Astrocyte (in vitro differentiated cells and primary cell): Measurements from ENCODE around the gene ECI1. TPM values are rescaled to one million over a fixed set of nuclear protein-coding genes. Genes with fewer than 3 reads are reported as not detected.
"Not testable (repeated sequence)": the region's sequence is repeated elsewhere in the genome, so short reads cannot be mapped to it uniquely, and the experiment has no call there.

ENCODE experiments used
- DNase-seq: peaks from one replicate; pipeline ENCODE4 v3.0.0-alpha.2; 2010; ENCODE audit warnings: low read depth
- FAIRE-seq: peaks from 2 replicates; lab custom pipeline; 2011; peaks lifted over from hg19 to GRCh38; lab: Jason Lieb, UNC
- H2AFZ ChIP-seq: 2 replicates; pipeline ENCODE4 v1.6.0; 2012; ENCODE audit warnings: low read depth, low read length, inconsistent platforms
- H3K27ac ChIP-seq: 2 replicates; pipeline ENCODE4 v1.5.1; 2011; ENCODE audit warnings: low read depth, low read length, inconsistent platforms
- H3K27me3 ChIP-seq: 2 replicates; pipeline ENCODE4 v1.6.0; 2011; ENCODE audit warnings: low read length, inconsistent platforms; ENCODE audit not compliant: insufficient read depth
- H3K36me3 ChIP-seq: 2 replicates; pipeline ENCODE4 v1.5.1; 2011; ENCODE audit warnings: low read length, inconsistent platforms; ENCODE audit not compliant: insufficient read depth
- H3K4me1 ChIP-seq: 2 replicates; pipeline ENCODE4 v1.5.1; 2011; ENCODE audit warnings: low read length, inconsistent platforms; ENCODE audit not compliant: insufficient read depth
- H3K4me2 ChIP-seq: 2 replicates; pipeline ENCODE4 v1.6.0; 2012; ENCODE audit warnings: low read length, inconsistent platforms
- H3K4me3 ChIP-seq: 2 replicates; pipeline ENCODE4 v1.5.1; 2011; ENCODE audit warnings: low read depth, mild to moderate bottlenecking, low read length, inconsistent platforms; ENCODE audit not compliant: insufficient read depth
- H3K79me2 ChIP-seq: 2 replicates; pipeline ENCODE4 v1.6.0; 2012; ENCODE audit warnings: mild to moderate bottlenecking, low read length, inconsistent platforms; ENCODE audit not compliant: insufficient read depth
- H3K9ac ChIP-seq: 2 replicates; pipeline ENCODE4 v1.6.0; 2012; ENCODE audit warnings: mild to moderate bottlenecking, low read length, inconsistent platforms
- H3K9me3 ChIP-seq: 2 replicates; pipeline ENCODE4 v1.5.1; 2012; ENCODE audit warnings: low read depth, mild to moderate bottlenecking, low read length, inconsistent platforms; ENCODE audit not compliant: insufficient read depth
- H4K20me1 ChIP-seq: 2 replicates; pipeline ENCODE4 v1.6.0; 2012; ENCODE audit warnings: low read length, inconsistent platforms; ENCODE audit not compliant: insufficient read depth
- H3K27ac Mint-ChIP-seq: one replicate; pipeline ENCODE4 v1.8.0; 2021; ENCODE audit warnings: mild to moderate bottlenecking, mixed read lengths; ENCODE audit not compliant: unreplicated experiment
- H3K27me3 Mint-ChIP-seq: one replicate; pipeline ENCODE4 v1.8.0; 2021; ENCODE audit warnings: low read depth, mixed read lengths; ENCODE audit not compliant: unreplicated experiment
- H3K36me3 Mint-ChIP-seq: one replicate; pipeline ENCODE4 v1.8.0; 2021; ENCODE audit warnings: low read depth, mixed read lengths; ENCODE audit not compliant: unreplicated experiment
- H3K4me1 Mint-ChIP-seq: one replicate; pipeline ENCODE4 v1.8.0; 2021; ENCODE audit warnings: low read depth, mixed read lengths; ENCODE audit not compliant: unreplicated experiment
- H3K4me3 Mint-ChIP-seq: one replicate; pipeline ENCODE4 v1.8.0; 2021; ENCODE audit warnings: mild to moderate bottlenecking, moderate library complexity, mixed read lengths; ENCODE audit not compliant: unreplicated experiment
- H3K9me3 Mint-ChIP-seq: one replicate; pipeline ENCODE4 v1.8.0; 2021; ENCODE audit warnings: mild to moderate bottlenecking, mixed read lengths; ENCODE audit not compliant: unreplicated experiment
- CTCF ChIP-seq: IDR thresholded peaks from 2 replicates; pipeline ENCODE4 v1.5.1; 2011; ENCODE audit warnings: low read depth, mild to moderate bottlenecking, inconsistent platforms, low read length, moderate library complexity; ENCODE audit not compliant: insufficient read depth
- EZH2 ChIP-seq: IDR thresholded peaks from 2 replicates; pipeline ENCODE4 v1.6.1; 2012; ENCODE audit warnings: mild to moderate bottlenecking, low read length, inconsistent platforms; ENCODE audit not compliant: insufficient read depth
- total RNA-seq: library from RNA; stranded (reverse); gene quantifications from 2 replicates; pipeline ENCODE4 v1.2.1, GENCODE V29; 2021

Gene ECI1
- total RNA-seq, 1 donor from 2014 or later, result 53.4 TPM

DNA sequence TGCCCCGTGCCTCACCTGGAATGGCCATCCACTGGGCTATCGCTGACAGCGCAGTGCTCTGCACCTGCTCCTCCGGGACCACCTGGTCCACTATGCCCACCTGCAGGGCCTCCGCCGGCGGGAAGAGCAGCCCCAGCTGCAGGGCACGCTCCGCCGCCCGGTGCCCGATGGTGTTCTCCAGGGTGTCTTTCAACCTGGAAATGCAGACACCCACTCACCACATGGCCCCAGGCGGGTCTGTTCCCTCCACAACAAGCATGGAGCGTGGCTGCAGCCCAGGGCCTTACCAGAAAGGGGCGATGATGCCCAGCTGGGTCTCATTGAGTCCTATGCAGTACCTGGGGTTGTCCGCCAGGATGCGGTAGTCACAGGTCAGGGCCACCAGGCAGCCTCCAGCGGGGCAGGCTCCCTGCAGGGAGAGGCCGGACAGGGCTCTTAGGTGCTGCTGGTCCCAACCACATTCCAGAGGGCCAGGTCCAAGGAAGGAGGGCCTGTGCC, 8.3 kb downstream of the ECI1 start:
- no peaks in the 10 kb centered on the region for H3K9me3 Mint-ChIP-seq

DNA sequence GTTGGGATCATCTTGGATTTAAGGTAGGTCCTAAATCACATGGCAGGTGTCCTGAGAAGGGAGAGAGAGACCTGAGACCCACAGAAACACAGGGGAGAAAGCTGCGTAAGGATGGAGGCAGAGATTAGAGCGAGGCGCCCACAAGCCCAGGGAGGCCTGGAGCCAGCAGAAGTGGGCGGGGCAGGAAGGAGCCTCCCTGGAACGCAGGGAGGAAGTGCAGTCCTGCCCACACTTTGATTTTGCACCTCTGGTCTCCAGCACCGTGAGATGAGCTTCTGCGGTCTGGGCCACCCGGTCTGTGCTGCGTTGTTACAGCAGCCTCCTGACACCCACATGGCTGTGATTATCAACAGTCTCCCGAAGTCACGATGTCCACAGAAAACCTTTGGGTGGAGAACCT, 8.8 kb downstream of the ECI1 start:
- Histone ChIP-seq H3K27ac (no peak overlapping the region), H3K4me3 (no peak overlapping the region), H4K20me1 (peaks cover 23% of the 10 kb centered on the region), H3K27me3 (peaks cover 2% of the 10 kb centered on the region), H3K79me2 (no peaks in the 10 kb centered on the region), H3K36me3 (peaks cover 8% of the 10 kb centered on the region), H3K9ac (no peak overlapping the region), H3K4me1 (no peaks in the 10 kb centered on the region), H3K4me2 (no peak overlapping the region), H2AFZ (no peak overlapping the region), H3K9me3 (no peaks in the 10 kb centered on the region)
- Mint-ChIP-seq H3K27me3 (no peaks in the 10 kb centered on the region), H3K4me1 (no peaks in the 10 kb centered on the region), H3K4me3 (no peak overlapping the region), H3K9me3 (no peaks in the 10 kb centered on the region), H3K27ac (no peak overlapping the region), H3K36me3 (peaks cover 12% of the 10 kb centered on the region)
- TF ChIP-seq CTCF (no peak), EZH2 (no peak)
- DNase-seq (no peak), FAIRE-seq (no peak)

More for the DNA sequence above, 8.3 kb downstream of the ECI1 start:
- peaks cover 8% of the 10 kb centered on the region for H3K36me3 ChIP-seq
- no peak overlapping the region for H2AFZ ChIP-seq
- peaks cover 23% of the 10 kb centered on the region for H4K20me1 ChIP-seq
- Mint-ChIP-seq H3K36me3 (peaks cover 12% of the 10 kb centered on the region), H3K27me3 (no peaks in the 10 kb centered on the region), H3K4me3 (no peak overlapping the region), H3K4me1 (no peaks in the 10 kb centered on the region), H3K27ac (no peak overlapping the region)
- DNase-seq (no peak), FAIRE-seq (no peak)
- no peak overlapping the region for H3K4me3 ChIP-seq
- H3K9ac ChIP-seq, result no peak overlapping the region
- no peak for TF ChIP-seq CTCF
- no peak for TF ChIP-seq EZH2
- H3K27ac ChIP-seq, result no peak overlapping the region
- no peaks in the 10 kb centered on the region for H3K9me3 ChIP-seq
- H3K4me1 ChIP-seq, result no peaks in the 10 kb centered on the region
- no peak overlapping the region for H3K4me2 ChIP-seq
- no peaks in the 10 kb centered on the region for H3K27me3 ChIP-seq
- H3K79me2 ChIP-seq, result no peaks in the 10 kb centered on the region

GRCh38 chr16:2240331-2240730, 11.1 kb downstream of the ECI1 start:
- H3K36me3 ChIP-seq, H3K79me2 ChIP-seq, H3K4me3 Mint-ChIP-seq, H3K9ac ChIP-seq, H3K4me1 Mint-ChIP-seq, H3K36me3 Mint-ChIP-seq, H3K27me3 Mint-ChIP-seq, H3K4me3 ChIP-seq, H3K9me3 Mint-ChIP-seq, H3K27me3 ChIP-seq, H3K9me3 ChIP-seq, H2AFZ ChIP-seq, DNase-seq, H3K27ac Mint-ChIP-seq, H3K4me2 ChIP-seq, FAIRE-seq, H3K27ac ChIP-seq: not testable (repeated sequence)
- Histone ChIP-seq H4K20me1 (peaks cover 34% of the 10 kb centered on the region), H3K4me1 (peaks cover 10% of the 10 kb centered on the region)
